ENCODE measurements around the gene TMEM126B. TPM values are rescaled to one million over a fixed set of nuclear protein-coding genes. Genes with fewer than 3 reads are reported as not detected.
"Not testable (repeated sequence)": the region's sequence is repeated elsewhere in the genome, so short reads cannot be mapped to it uniquely, and the experiment has no call there.

The TMEM126B gene
- total and polyA plus RNA-seq, 2 experiments from 2014 or later: 39.5 to 98.2 TPM

GRCh38 chr11:85652786-85653447, 24.5 kb downstream of the TMEM126B start:
- Histone ChIP-seq H3K27ac (peak overlapping the region; percentile 59), H3K36me3 (peaks cover 30% of the 10 kb centered on the region)

GRCh38 chr11:85654343-85654742, 25.9 kb downstream of the TMEM126B start:
- DNase-seq (ENCODE audit: low read depth in 1 of 2, low spot score in 1 of 2); H3K27me3 ChIP-seq; H3K4me3 ChIP-seq; H3K27ac ChIP-seq; H3K9me3 ChIP-seq (ENCODE audit: low read depth); H3K4me1 ChIP-seq (ENCODE audit: low read depth): not testable (repeated sequence)
- H3K36me3 ChIP-seq: peaks cover 43% of the 10 kb centered on the region

More at GRCh38 chr11:85652786-85653447, 24.5 kb downstream of the TMEM126B start:
- Histone ChIP-seq H3K4me3 (no peak overlapping the region), H3K9me3 (ENCODE audit: low read depth) (no peaks in the 10 kb centered on the region), H3K27me3 (no peaks in the 10 kb centered on the region), H3K4me1 (ENCODE audit: low read depth) (peaks cover 9% of the 10 kb centered on the region)
- TF ChIP-seq CTCF (IDR thresholded peaks at IDR 0.05; ENCODE audit: low read depth, low read length): no peak
- no peak for DNase-seq (ENCODE audit: low read depth in 1 of 2, low spot score in 1 of 2)

GRCh38 chr11:85656777-85657176, 28.4 kb downstream of the TMEM126B start:
- Histone ChIP-seq H3K27ac (no peak overlapping the region), H3K9me3 (ENCODE audit: low read depth) (no peaks in the 10 kb centered on the region), H3K27me3 (no peaks in the 10 kb centered on the region), H3K36me3 (peaks cover 59% of the 10 kb centered on the region), H3K4me1 (ENCODE audit: low read depth) (peaks cover 22% of the 10 kb centered on the region), H3K4me3 (no peak overlapping the region)
- DNase-seq (ENCODE audit: low read depth in 1 of 2, low spot score in 1 of 2): no peak
- TF ChIP-seq CTCF (IDR thresholded peaks at IDR 0.05; ENCODE audit: low read depth, low read length): no peak

GRCh38 chr11:85658180-85658579, 29.8 kb downstream of the TMEM126B start:
- no peak overlapping the region for H3K27ac ChIP-seq
- DNase-seq (ENCODE audit: low read depth in 1 of 2, low spot score in 1 of 2): peak in 1 of 2 donors; percentile 33
- peaks cover 32% of the 10 kb centered on the region for H3K4me1 ChIP-seq (ENCODE audit: low read depth)
- no peaks in the 10 kb centered on the region for H3K9me3 ChIP-seq (ENCODE audit: low read depth)
- H3K4me3 ChIP-seq: no peak overlapping the region
- no peak for TF ChIP-seq CTCF (IDR thresholded peaks at IDR 0.05; ENCODE audit: low read depth, low read length)
- H3K27me3 ChIP-seq: no peaks in the 10 kb centered on the region
- H3K36me3 ChIP-seq: peaks cover 63% of the 10 kb centered on the region

- Histone ChIP-seq H3K27ac (peak overlapping the region; percentile 96), H3K4me3 (peak overlapping the region; percentile 65), H3K36me3 (peaks cover 39% of the 10 kb centered on the region), H3K4me1 (ENCODE audit: low read depth) (peaks cover 27% of the 10 kb centered on the region), H3K9me3 (ENCODE audit: low read depth) (no peaks in the 10 kb centered on the region), H3K27me3 (no peaks in the 10 kb centered on the region)
- no peak for TF ChIP-seq CTCF (IDR thresholded peaks at IDR 0.05; ENCODE audit: low read depth, low read length)
- peak in 1 of 2 donors; percentile 32 for DNase-seq (ENCODE audit: low read depth in 1 of 2, low spot score in 1 of 2)
These were observed 33.7 kb downstream of the TMEM126B start for GRCh38 chr11:85661972-85662664.

Data from cardiac muscle cell (in vitro differentiated cells and primary cell).